Mesothelial cell of epicardium (in vitro differentiated cells): ENCODE data around the gene GREB1L. TPM values are rescaled to one million over a fixed set of nuclear protein-coding genes. Genes with fewer than 3 reads are reported as not detected.
A peak's percentile ranks its signal among the peaks of the same experiment; 100 is the strongest.

Experiments used
- DNase-seq, 2 experiments: peaks; one replicate each; pipeline ENCODE4 v3.0.0; 2021; ENCODE audit warnings: low spot score in 2 of 2; ENCODE audit not compliant: unreplicated experiment in 2 of 2
- H3K27ac Mint-ChIP-seq: 2 replicates; pipeline ENCODE4 v1.8.0; 2021; ENCODE audit warnings: mixed read lengths
- H3K27me3 Mint-ChIP-seq: 2 replicates; pipeline ENCODE4 v1.8.0; 2021; ENCODE audit warnings: low read depth, mixed read lengths
- H3K36me3 Mint-ChIP-seq: 2 replicates; pipeline ENCODE4 v1.8.0; 2021; ENCODE audit warnings: mixed read lengths
- H3K4me1 Mint-ChIP-seq: 2 replicates; pipeline ENCODE4 v1.8.0; 2021; ENCODE audit warnings: mixed read lengths
- H3K4me3 Mint-ChIP-seq: 2 replicates; pipeline ENCODE4 v1.8.0; 2021; ENCODE audit warnings: mild to moderate bottlenecking, moderate library complexity, mixed read lengths
- H3K9me3 Mint-ChIP-seq: 2 replicates; pipeline ENCODE4 v1.8.0; 2021; ENCODE audit warnings: mixed read lengths
- CTCF ChIP-seq: fragments of 200-600 bp; sonication (generic); IDR thresholded peaks from one replicate; pipeline ENCODE4 v1.5.0; 2021; ENCODE audit warnings: antibody characterized with exemption; ENCODE audit not compliant: unreplicated experiment
- total RNA-seq: library from RNA; stranded (reverse); gene quantifications from 3 replicates; pipeline ENCODE4 v1.2.1, GENCODE V29; 2021

The GREB1L gene
- total RNA-seq, 1 donor from 2014 or later: 25.5 TPM

GRCh38 chr18:21559195-21559594, 317.2 kb downstream of the GREB1L start:
- H3K4me3 Mint-ChIP-seq: no peak overlapping the region
- no peak overlapping the region for H3K27ac Mint-ChIP-seq
- no peak for DNase-seq
- TF ChIP-seq CTCF: no peak
- H3K36me3 Mint-ChIP-seq: peaks cover 24% of the 10 kb centered on the region
- H3K4me1 Mint-ChIP-seq: no peaks in the 10 kb centered on the region
- H3K9me3 Mint-ChIP-seq: peaks cover 5% of the 10 kb centered on the region
- no peaks in the 10 kb centered on the region for H3K27me3 Mint-ChIP-seq

GRCh38 chr18:21571772-21572171, 329.7 kb downstream of the GREB1L start:
- Mint-ChIP-seq H3K4me3 (no peak overlapping the region), H3K9me3 (no peaks in the 10 kb centered on the region), H3K27me3 (no peaks in the 10 kb centered on the region), H3K36me3 (peaks cover 44% of the 10 kb centered on the region), H3K4me1 (peaks cover 6% of the 10 kb centered on the region), H3K27ac (peak overlapping the region; percentile 5)
- DNase-seq: no peak
- no peak for TF ChIP-seq CTCF

Other genes starting within 250 kb of the GREB1L start
- gene ROCK1, start 130.4 kb upstream of the GREB1L start, total RNA-seq: 47.3 to 48.1 TPM (median 48.0 TPM) in 3 replicates